HG02678 (cell line): ENCODE measurements around the gene TAAR9.

ENCODE experiments used
- ATAC-seq: cut with Tn5 transposase; IDR thresholded peaks from one replicate; pipeline ENCODE4 v1.9.1; 2021; ENCODE audit warnings: mild to moderate bottlenecking, moderate library complexity; ENCODE audit not compliant: unreplicated experiment

TAAR9 gene

DNA sequence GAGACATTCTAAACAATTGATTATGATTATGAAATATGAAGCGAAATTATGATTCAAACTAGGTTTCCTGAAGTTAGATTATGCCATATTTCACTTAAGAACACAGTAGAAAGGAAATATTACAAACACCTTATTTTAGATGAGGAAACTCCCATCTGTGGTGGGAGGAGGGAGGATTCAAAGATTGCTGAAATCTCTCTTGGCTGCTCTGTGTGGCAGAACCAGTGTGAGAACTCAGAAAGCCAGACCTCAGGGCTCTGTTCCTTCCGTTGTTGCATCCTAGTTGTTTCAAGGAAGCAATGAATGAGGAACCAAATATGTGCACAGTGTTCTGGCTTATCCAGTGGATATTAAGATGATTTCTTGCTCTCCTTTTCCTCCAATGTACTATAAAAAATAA, 49.3 kb downstream of the TAAR9 start:
- no peak for ATAC-seq
